ENCODE results near the gene EVPL. TPM values are rescaled to one million over a fixed set of nuclear protein-coding genes. Genes with fewer than 3 reads are reported as not detected.

The EVPL gene
- total RNA-seq, 2 donors from 2014 or later: 0.05 to 0.64 TPM

DNA sequence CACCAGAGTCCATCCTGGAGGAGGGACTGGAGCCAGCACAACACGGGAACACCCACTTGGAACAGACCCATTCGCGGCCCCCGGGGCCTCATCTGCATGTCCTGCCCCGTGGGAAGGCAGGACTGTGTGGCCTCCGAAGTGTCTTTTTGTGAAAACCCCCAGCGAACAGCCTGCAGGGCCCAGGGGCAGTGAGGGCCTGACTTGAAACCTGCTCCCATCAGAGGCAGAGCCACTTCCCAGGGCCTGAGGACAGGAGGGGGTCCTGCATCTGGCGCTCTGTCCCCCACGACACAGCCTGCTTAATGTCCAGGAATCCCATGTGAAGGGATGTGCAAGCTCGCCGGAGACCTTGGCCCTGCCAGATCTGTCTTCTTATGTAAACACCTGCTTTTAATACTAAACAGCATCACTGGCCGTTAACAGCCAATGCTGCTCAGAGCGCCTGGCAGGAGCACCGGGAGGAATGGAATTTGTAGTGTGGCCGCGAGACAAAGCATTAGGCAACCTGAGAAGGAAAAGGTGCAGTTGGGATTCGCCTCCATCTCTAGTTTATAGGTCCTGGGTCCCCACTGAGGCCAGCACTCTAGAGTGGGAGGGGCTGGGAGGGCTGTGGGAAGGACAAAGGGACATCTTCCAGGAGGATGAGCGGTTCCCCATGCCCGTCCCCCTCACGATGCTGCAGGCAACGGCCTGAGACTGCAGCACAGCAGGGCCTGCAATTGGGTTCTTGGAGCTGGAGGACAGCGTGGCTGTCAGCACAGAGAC is 9.6 kb upstream of the EVPL start:
- H3K36me3 Mint-ChIP-seq: peaks cover 10% of the 10 kb centered on the region
- H3K4me1 Mint-ChIP-seq (ENCODE audit: low read depth in 2 of 2): peaks cover 0 to 5% of the 10 kb centered on the region in 2 donors
- H3K9me3 Mint-ChIP-seq: no peaks in the 10 kb centered on the region
- H3K27ac Mint-ChIP-seq: no peak overlapping the region
- no peak for ATAC-seq
- DNase-seq (ENCODE audit: low spot score): no peak
- no peak overlapping the region for H3K4me3 Mint-ChIP-seq
- no peaks in the 10 kb centered on the region for H3K27me3 Mint-ChIP-seq

DNA sequence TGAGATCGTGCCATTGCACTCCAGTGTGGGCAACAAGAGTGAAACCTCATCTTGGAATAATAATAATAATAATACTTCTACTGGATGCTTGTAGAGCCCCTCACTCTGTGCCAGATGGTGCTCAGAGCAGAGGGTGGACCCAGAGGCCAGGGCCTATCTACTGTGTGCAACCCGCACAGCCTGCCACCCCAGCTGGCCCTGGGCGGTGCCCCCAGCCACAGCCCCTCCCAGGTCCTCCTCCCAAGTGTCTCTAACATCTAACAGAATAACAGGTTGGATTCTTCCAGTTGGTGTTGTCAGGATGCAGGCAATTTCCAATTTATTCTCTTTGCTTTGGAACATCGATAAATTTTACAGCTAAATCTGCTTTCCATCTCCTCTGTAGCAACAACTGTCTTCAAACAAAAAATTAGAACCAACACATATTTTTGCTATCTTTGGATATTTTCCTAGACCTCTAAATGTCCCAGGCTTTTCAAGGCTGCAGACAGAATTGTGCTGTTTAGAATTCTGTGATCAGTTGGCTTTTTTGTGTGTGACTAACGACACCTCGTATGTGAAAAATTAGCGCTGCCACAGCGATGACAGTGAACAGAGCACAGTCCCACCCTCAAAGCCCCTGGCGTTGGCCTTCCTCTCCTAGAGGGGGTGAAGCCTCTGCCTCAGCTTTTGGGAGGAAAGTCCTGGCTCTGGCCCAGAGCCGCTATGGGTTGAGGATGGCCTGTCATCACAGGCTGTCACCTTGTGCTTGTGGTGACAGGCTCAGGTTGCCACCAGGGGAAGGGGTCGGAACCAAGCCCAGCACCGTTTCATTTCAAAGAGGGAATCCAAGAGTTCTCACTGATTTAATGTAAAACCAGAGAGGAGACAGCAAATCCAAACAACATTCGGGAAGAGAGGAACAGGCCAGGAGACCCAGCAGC is 7.6 kb upstream of the EVPL start:
- no peaks in the 10 kb centered on the region for H3K9me3 Mint-ChIP-seq
- peaks cover 3 to 7% of the 10 kb centered on the region in 2 donors for H3K4me1 Mint-ChIP-seq (ENCODE audit: low read depth in 2 of 2)
- H3K27ac Mint-ChIP-seq: no peak overlapping the region
- no peak for DNase-seq (ENCODE audit: low spot score)
- H3K4me3 Mint-ChIP-seq: no peak overlapping the region
- H3K36me3 Mint-ChIP-seq: peaks cover 6% of the 10 kb centered on the region
- H3K27me3 Mint-ChIP-seq: no peaks in the 10 kb centered on the region
- no peak for ATAC-seq

DNA sequence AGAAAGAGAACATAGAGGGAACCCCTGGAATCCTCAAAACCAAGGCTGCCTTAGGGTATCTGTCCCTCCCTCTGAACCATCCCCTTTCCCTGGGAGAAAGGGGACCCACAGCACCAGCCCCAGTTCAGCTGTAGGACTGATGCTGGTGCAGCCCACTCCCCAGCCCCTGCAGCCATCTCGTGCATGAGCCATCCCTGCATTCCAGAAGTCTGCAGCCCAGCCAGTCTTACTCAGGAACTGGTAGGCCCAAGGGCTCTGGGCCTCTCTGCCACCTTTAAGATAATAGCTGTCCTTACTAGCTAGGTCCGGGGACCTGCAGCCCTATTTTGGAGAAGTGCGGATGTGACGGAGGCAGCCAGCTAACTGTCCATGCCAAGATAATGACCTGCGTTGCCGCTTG is 6.0 kb upstream of the EVPL start:
- DNase-seq (ENCODE audit: low spot score): no peak
- no peaks in the 10 kb centered on the region for H3K27me3 Mint-ChIP-seq
- ATAC-seq: no peak
- H3K4me1 Mint-ChIP-seq (ENCODE audit: low read depth in 2 of 2): peaks cover 9 to 16% of the 10 kb centered on the region in 2 donors
- no peak overlapping the region for H3K27ac Mint-ChIP-seq
- H3K36me3 Mint-ChIP-seq: peaks cover 2% of the 10 kb centered on the region
- H3K4me3 Mint-ChIP-seq: no peak overlapping the region
- H3K9me3 Mint-ChIP-seq: no peaks in the 10 kb centered on the region

DNA sequence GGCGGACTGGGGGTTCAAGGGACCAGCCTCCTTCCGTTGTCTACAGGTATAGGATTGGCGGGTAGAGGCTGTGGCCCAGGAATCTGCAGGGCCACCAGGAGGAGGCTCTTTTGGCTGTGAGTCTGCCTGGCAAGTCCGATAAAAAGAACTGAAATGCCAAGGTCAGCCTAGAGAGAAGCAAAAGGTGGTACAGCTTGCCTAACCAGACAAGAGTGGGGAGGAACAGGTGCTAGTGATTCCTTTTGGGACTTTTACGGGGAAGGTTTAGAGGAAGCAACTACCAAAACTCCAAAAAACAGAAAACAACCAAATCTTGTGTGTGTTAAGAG is 5.6 kb upstream of the EVPL start:
- no peak overlapping the region for H3K27ac Mint-ChIP-seq
- no peaks in the 10 kb centered on the region for H3K36me3 Mint-ChIP-seq

DNA sequence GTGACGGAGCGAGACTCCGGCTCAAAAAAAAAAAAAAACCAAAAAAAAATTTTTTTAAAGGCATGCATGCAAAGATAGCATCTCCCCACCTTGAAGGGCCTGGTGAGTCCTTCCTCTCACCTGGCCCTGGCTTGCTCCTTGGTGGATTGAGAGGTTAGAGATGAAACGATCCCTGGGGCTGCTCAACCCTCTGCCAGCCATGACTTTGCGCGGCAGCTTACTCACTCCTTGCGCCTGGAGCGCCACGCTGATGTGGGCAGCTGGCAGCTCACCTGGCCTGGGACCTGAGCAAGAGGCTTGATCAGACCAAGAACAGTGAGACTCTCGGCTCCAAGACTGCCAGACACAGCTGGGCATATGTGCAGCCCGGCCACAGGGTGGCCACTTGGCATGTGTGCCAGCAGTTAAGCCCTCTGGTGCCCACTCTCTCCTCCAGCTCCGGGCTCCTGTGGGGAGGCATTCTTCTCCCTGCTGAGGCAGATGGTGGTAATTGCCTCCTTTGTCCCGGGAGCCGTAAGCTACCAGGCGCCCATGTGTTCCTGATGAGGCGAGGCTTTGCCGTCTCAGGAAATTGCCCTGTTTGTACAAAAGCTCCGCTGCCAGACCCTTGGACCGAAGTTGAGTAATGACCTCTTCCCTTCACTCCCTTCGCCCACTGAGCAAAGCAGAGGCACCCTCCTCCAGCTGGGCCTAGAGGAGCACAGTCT is 5.1 kb upstream of the EVPL start:
- no peak for ATAC-seq
- H3K27me3 Mint-ChIP-seq: no peaks in the 10 kb centered on the region
- H3K4me3 Mint-ChIP-seq: no peak overlapping the region
- no peak for DNase-seq (ENCODE audit: low spot score)
- no peaks in the 10 kb centered on the region for H3K9me3 Mint-ChIP-seq
- H3K36me3 Mint-ChIP-seq: no peaks in the 10 kb centered on the region
- H3K27ac Mint-ChIP-seq: no peak overlapping the region
- H3K4me1 Mint-ChIP-seq (ENCODE audit: low read depth in 2 of 2): peaks cover 9 to 16% of the 10 kb centered on the region in 2 donors

More for the DNA sequence above, 5.6 kb upstream of the EVPL start:
- no peaks in the 10 kb centered on the region for H3K27me3 Mint-ChIP-seq
- no peak overlapping the region for H3K4me3 Mint-ChIP-seq
- ATAC-seq (no peak), DNase-seq (ENCODE audit: low spot score) (no peak)
- no peaks in the 10 kb centered on the region for H3K9me3 Mint-ChIP-seq
- peaks cover 9 to 16% of the 10 kb centered on the region in 2 donors for H3K4me1 Mint-ChIP-seq (ENCODE audit: low read depth in 2 of 2)

DNA sequence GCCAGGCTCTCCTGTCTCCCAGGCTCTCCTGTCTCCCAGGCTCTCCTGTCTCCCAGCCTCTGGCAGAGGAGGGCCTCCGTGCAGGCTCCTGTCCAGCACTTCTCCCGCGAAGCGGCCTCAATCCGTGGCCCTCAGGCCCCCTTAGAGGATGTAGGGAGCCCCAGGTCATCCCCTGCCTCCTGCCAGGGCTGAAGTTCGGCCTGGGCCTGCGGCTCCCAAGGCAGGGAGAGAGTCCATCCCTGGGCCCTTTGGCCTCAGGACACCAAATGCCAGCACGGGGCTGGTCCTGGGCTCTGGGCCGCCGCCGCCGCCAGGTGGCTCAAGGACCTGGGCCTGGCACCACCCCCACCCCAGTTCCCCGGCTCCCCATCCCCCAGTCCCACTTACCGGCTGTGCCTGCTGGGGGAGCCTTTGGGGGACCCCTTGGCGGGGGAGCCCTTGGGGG is 370 bp downstream of the EVPL start:
- no peaks in the 10 kb centered on the region for H3K9me3 Mint-ChIP-seq
- ATAC-seq: no peak
- H3K27me3 Mint-ChIP-seq: no peaks in the 10 kb centered on the region
- no peak overlapping the region for H3K27ac Mint-ChIP-seq
- H3K4me1 Mint-ChIP-seq (ENCODE audit: low read depth in 2 of 2): peaks cover 9 to 11% of the 10 kb centered on the region in 2 donors
- H3K4me3 Mint-ChIP-seq: no peak overlapping the region
- no peaks in the 10 kb centered on the region for H3K36me3 Mint-ChIP-seq
- DNase-seq (ENCODE audit: low spot score): no peak

DNA sequence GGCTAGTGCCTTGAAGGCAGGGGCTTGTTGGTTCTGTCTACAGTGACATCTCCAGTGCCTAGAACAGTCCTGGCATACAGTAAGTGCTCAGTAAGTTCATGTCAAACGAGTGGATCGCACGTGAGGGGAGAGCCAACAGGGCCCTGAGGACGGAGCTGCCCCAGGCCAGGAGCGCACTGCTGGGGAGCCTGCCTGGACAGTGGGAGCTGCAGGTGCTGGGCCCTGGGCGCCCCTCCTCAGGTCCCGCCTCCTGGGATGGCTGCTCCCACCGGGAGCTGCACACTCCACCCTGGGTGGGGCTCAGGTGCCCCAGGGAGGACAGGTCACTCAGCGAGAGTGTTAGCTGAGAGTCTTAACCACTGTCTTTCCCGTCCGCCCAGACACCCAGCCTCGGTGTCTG is 1.8 kb downstream of the EVPL start:
- peak in 1 of 2 donors; percentile 9 for ATAC-seq
- peaks cover 9 to 11% of the 10 kb centered on the region in 2 donors for H3K4me1 Mint-ChIP-seq (ENCODE audit: low read depth in 2 of 2)
- H3K9me3 Mint-ChIP-seq: no peaks in the 10 kb centered on the region
- no peak for DNase-seq (ENCODE audit: low spot score)
- H3K27ac Mint-ChIP-seq: no peak overlapping the region
- no peaks in the 10 kb centered on the region for H3K36me3 Mint-ChIP-seq
- no peak overlapping the region for H3K4me3 Mint-ChIP-seq
- no peaks in the 10 kb centered on the region for H3K27me3 Mint-ChIP-seq

DNA sequence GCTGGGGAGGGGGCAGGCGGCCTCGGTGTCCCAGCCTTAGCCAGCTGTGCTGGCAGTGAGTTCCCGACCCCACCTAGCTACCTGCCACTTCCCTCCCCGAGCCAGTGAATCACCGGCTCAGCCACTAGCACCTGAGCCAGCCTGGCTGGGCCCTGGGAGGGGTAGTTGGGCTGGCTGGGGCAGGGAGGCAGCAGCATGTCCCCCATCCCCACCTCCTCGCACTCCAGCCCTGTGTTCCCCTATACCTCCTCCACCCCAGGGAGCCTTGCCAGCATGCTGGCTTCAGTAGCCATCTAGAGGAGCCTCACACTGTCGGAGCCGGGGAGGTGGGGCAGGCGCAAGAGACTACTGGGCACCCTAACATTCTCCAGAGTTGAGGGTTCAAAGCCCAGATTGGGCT is 2.8 kb downstream of the EVPL start:
- Mint-ChIP-seq H3K4me1 (ENCODE audit: low read depth in 2 of 2) (peaks cover 3 to 5% of the 10 kb centered on the region in 2 donors), H3K27ac (no peak overlapping the region), H3K27me3 (no peaks in the 10 kb centered on the region), H3K36me3 (no peaks in the 10 kb centered on the region), H3K9me3 (no peaks in the 10 kb centered on the region), H3K4me3 (no peak overlapping the region)
- DNase-seq (ENCODE audit: low spot score): no peak
- ATAC-seq: no peak

DNA sequence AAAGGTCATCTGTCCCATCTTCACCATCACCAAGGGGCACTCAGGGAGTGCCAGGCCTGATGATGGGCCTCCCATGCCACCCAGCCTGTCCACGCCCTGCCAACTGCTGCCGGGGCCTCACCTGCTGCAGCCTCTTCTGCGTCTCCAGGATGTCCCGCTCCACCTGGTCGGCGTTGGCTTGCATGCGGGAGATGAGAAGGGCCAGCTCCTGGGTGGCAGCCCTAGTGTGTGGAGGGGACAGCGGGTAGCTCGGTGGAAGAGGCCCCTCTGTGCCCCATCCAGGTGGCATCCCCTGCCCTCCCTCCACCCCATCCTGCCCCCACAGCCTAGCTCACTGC is 3.2 kb downstream of the EVPL start:
- no peaks in the 10 kb centered on the region for H3K27me3 Mint-ChIP-seq
- no peak overlapping the region for H3K4me3 Mint-ChIP-seq
- no peak overlapping the region for H3K27ac Mint-ChIP-seq
- ATAC-seq (no peak), DNase-seq (ENCODE audit: low spot score) (no peak)
- H3K36me3 Mint-ChIP-seq: no peaks in the 10 kb centered on the region
- H3K4me1 Mint-ChIP-seq (ENCODE audit: low read depth in 2 of 2): peaks cover 0 to under 1% of the 10 kb centered on the region in 2 donors
- H3K9me3 Mint-ChIP-seq: no peaks in the 10 kb centered on the region

DNA sequence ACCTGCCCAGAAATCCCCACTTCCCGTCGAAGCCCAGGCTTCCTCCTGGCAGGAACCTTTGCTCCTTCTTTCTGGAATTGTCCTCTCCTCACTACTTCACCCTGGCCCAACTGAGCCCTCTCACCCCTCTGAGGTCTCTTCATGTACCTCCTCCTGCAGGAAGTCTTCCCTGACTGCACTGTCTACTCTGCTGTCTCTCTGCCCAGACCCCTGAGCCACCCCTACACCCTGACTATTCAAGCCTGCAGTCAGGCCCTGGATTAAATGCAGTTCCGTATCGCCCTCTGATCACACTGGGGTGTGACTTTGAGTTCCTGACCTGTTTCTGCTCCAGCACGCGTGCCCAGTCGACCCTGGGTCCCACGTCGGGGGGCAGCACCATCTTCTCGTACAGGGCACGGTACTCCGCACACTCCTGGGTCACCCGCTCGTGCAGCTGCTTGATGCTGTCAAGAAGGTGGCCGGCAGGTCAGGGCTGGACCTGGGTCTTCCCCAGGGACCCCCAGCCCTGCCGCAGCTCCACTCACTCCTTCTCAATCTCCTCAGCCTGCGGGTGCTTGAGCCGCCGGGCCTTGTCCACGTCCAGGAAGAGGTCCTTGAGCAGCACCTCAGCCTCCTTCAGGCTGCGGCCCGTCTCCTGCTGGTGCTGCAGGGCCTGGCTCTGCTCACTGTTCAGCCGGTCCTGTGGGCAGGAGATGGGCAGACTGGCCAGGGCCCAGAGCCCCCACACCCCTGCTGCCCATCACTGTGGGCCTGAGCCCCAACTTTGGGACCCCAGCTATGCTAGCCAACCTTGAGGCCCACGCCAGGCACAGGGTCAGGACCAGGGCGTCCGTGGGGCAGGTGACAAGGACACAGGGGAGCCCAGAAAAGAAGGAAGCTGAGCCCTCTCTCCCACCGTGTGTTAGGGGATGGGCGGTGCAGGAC is 3.9 kb downstream of the EVPL start:
- Mint-ChIP-seq H3K27ac (no peak overlapping the region), H3K4me3 (no peak overlapping the region), H3K4me1 (ENCODE audit: low read depth in 2 of 2) (no peaks in the 10 kb centered on the region), H3K27me3 (no peaks in the 10 kb centered on the region), H3K9me3 (no peaks in the 10 kb centered on the region), H3K36me3 (no peaks in the 10 kb centered on the region)
- no peak for DNase-seq (ENCODE audit: low spot score)
- no peak for ATAC-seq

DNA sequence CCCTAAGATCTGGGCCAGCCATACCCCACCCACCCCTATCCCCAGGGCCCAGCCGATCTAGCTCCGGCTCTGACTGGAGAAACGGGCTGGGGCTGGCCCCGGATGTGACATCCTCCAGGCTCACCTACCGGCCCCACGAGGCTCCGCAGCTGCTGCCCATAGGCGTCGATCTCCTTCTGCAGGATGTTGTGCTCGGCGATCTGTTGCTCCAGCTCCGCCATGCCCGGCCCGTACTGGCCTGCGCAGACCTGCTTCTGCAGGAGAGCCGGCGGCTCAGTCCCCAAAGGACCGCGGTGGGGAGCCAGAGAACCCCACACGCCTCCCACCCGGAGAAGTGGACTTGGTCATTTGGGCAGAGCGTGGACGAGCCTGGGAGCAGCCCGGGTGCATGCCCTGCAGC is 4.8 kb downstream of the EVPL start:
- H3K4me1 Mint-ChIP-seq (ENCODE audit: low read depth in 2 of 2): no peaks in the 10 kb centered on the region
- ATAC-seq (no peak), DNase-seq (ENCODE audit: low spot score) (no peak)
- H3K27me3 Mint-ChIP-seq: no peaks in the 10 kb centered on the region
- H3K9me3 Mint-ChIP-seq: no peaks in the 10 kb centered on the region
- H3K4me3 Mint-ChIP-seq: no peak overlapping the region
- no peak overlapping the region for H3K27ac Mint-ChIP-seq
- H3K36me3 Mint-ChIP-seq: no peaks in the 10 kb centered on the region

DNA sequence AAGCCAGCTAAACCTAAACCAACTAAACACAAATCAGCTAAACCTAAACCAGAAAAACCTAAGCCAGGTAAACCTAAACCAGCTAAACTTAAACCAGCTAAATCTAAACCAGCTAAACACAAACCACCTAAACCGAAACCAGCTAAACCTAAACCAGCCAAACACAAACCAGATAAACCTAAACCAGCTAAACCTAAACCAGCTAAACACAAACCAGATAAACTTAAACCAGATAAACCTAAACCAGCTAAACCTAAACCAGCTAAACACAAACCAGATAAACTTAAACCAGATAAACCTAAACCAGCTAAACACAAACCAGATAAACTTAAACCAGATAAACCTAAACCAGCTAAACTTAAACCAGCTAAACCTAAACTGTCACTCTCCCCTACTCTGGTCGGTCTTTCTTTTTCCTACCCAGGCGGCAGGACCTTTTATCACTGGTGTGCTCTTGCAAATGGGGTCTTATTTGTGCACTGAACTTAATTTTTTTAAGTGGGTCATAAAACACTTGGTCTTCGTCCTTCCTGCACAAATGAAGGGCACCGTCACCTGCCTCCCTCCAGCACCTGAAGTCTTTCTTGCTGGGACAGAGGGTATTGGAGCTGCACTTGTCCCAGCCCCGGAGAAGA is 7.2 kb downstream of the EVPL start:
- Mint-ChIP-seq H3K27ac (no peak overlapping the region), H3K4me3 (no peak overlapping the region), H3K27me3 (no peaks in the 10 kb centered on the region), H3K36me3 (no peaks in the 10 kb centered on the region), H3K9me3 (no peaks in the 10 kb centered on the region), H3K4me1 (ENCODE audit: low read depth in 2 of 2) (no peaks in the 10 kb centered on the region)
- DNase-seq (ENCODE audit: low spot score) (no peak), ATAC-seq (no peak)

DNA sequence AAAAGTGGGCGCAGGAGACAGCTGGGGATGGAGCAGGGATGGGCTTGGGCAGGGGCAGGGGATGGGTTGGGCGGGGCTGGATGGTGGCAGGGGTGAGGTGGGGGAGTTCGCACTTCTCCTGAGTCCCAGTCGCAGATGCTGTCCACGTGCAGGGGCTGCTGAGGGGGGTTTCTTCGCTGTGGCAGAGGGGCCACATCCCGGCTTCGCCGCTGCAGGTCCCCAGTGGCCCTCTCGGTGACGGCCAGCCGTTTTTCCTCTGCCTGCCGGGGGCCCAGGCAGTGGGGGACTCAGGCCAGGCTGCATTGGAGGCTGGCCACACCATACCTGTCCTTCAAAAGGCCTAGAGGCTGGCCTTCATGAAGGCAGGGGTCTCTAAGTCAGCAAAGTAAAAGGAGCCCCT is 8.3 kb downstream of the EVPL start:
- no peak overlapping the region for H3K27ac Mint-ChIP-seq

More for the DNA sequence above, 8.3 kb downstream of the EVPL start:
- H3K36me3 Mint-ChIP-seq: no peaks in the 10 kb centered on the region
- peaks cover 0 to 3% of the 10 kb centered on the region in 2 donors for H3K4me1 Mint-ChIP-seq (ENCODE audit: low read depth in 2 of 2)
- H3K4me3 Mint-ChIP-seq: no peak overlapping the region
- H3K27me3 Mint-ChIP-seq: no peaks in the 10 kb centered on the region
- ATAC-seq (no peak), DNase-seq (ENCODE audit: low spot score) (no peak)
- no peaks in the 10 kb centered on the region for H3K9me3 Mint-ChIP-seq

All from natural killer cell treated with Interleukin-12 subunit alpha and Interleukin-12 subunit beta and Interleukin-15 and Interleukin-18, amount 100 ng/mL, for 72 hours (primary cell).